Spleen (tissue), 11 donors: Measurements from ENCODE around the gene KRTAP10-3. TPM values are rescaled to one million over a fixed set of nuclear protein-coding genes. Genes with fewer than 3 reads are reported as not detected.

Source experiments
- DNase-seq: peaks from one replicate; pipeline ENCODE4 v3.0.0-alpha.2; 2020
- H3K27ac ChIP-seq, 8 donors: fragments of 200-600 bp; sonication (generic) in 7 of 8; 1 replicate in 4 of 8; 2 replicates in 4 of 8; pipeline versions ENCODE4 v1.5.0 to v1.8.0; 2016 to 2021; ENCODE audit warnings: inconsistent platforms in 4 of 8, mild to moderate bottlenecking in 4 of 8, moderate library complexity in 1 of 8
- H3K27me3 ChIP-seq, 7 donors: fragments of 200-600 bp; sonication (generic) in 6 of 7; replicated peaks in 1 of 7; 1 replicate in 4 of 7; 2 replicates in 3 of 7; pipeline versions ENCODE4 v1.5.0 to v1.8.0; 2016 to 2021; ENCODE audit warnings: inconsistent platforms in 3 of 7, mild to moderate bottlenecking in 1 of 7
- H3K36me3 ChIP-seq, 6 donors: fragments of 200-600 bp; sonication (generic) in 5 of 6; 1 replicate in 4 of 6; 2 replicates in 2 of 6; pipeline versions ENCODE4 v1.5.0 to v1.8.0; 2016 to 2021; ENCODE audit warnings: inconsistent platforms in 2 of 6
- H3K4me1 ChIP-seq, 6 donors: fragments of 200-600 bp; sonication (generic) in 5 of 6; 1 replicate in 3 of 6; 2 replicates in 3 of 6; pipeline versions ENCODE4 v1.5.0 to v1.8.0; 2016 to 2021; ENCODE audit warnings: inconsistent platforms in 3 of 6
- H3K4me3 ChIP-seq, 8 donors: fragments of 200-600 bp; sonication (generic) in 7 of 8; 1 replicate in 4 of 8; 2 replicates in 4 of 8; pipeline versions ENCODE4 v1.5.0 to v1.8.0; 2016 to 2021; ENCODE audit warnings: inconsistent platforms in 4 of 8, mild to moderate bottlenecking in 4 of 8, moderate library complexity in 2 of 8
- H3K9me3 ChIP-seq, 8 donors: fragments of 200-600 bp; sonication (generic) in 7 of 8; 1 replicate in 4 of 8; 2 replicates in 4 of 8; pipeline versions ENCODE4 v1.5.0 to v1.8.0; 2016 to 2021; ENCODE audit warnings: inconsistent platforms in 4 of 8
- CTCF ChIP-seq, 11 experiments: fragments of 200-600 bp in 7 of 11; fragments of 450-650 bp in 4 of 11; sonication (generic) in 4 of 11; IDR thresholded peaks in 8 of 11; conservative IDR thresholded peaks in 3 of 11; 1 replicate in 7 of 11; 2 replicates in 4 of 11; pipeline versions ENCODE4 v1.4.0 to v1.8.0; 2016 to 2021; ENCODE audit warnings: antibody characterized with exemption in 11 of 11, inconsistent platforms in 4 of 11, mild to moderate bottlenecking in 1 of 11
- POLR2A ChIP-seq, 3 donors: fragments of 450-650 bp; IDR thresholded peaks; one replicate each; pipeline ENCODE4 v1.5.1; 2017; ENCODE audit warnings: antibody characterized with exemption in 3 of 3, mild to moderate bottlenecking in 1 of 3
- POLR2AphosphoS5 ChIP-seq, 3 donors: sonication (generic); formaldehyde crosslinking; IDR thresholded peaks; one replicate each; pipeline ENCODE4 v1.5.1; 2017; ENCODE audit warnings: antibody characterized with exemption in 3 of 3
- WGBS, 5 donors: extraction: QIAGEN DNeasy Blood & Tissue Kit in 3 of 5; methylation state at CpG; one replicate each; pipeline versions ENCODE4 v1.1.5 to v1.1.7; 2013 to 2018; 5-methylcytosine and 5-hydroxymethylcytosine counted together
- intact Hi-C: fragments of 100-400 bp; cut with DNase I; formaldehyde crosslinking; loops from one replicate; pipeline ENCODE4 v1.15.0; 2023; ENCODE audit warnings: low total_unique reads
- polyA plus RNA-seq, 3 donors: library from polyadenylated mRNA; stranded (reverse); fragments of 200-250 nt; gene quantifications; one replicate each; pipeline ENCODE4 v1.2.1, GENCODE V29; 2013
- total RNA-seq, 7 donors: library from RNA; depleted of rRNA in 3 of 7; stranded (reverse); fragments of >200 nt in 3 of 7; fragmentation: NEBNext Ultra II Directional in 4 of 7; extraction: Animal tissue kit (Norgen Biotek cat#: 25700) in 4 of 7; gene quantifications; one replicate each; pipeline versions ENCODE4 v1.1.0 to v1.2.1, GENCODE V29; 2016 to 2021
- donor health status: healthy with polysubstance abuse.
- donor health status: DM: no; HTN: no; CAD: no; lungs with moderate emphysema.
- donor health status: DM: no; HTN: no; CAD: no.
- donor health status: Bipolar disorder and iron deficiency.
- donor health status: healthy.
- donor health status: DM: no; HTN: no; CAD: no.
- donor health status: DM: yes; HTN: yes; CAD: no.

KRTAP10-3 gene
- total and polyA plus RNA-seq, 10 donors, result not detected

- peaks cover 0 to 30% (median 0%) of the 10 kb centered on the region in 7 donors for H3K27me3 ChIP-seq
- H3K27ac ChIP-seq, result no peak overlapping the region
- TF ChIP-seq POLR2A (IDR thresholded peaks at IDR 0.05) (no peak), CTCF (IDR thresholded peaks at IDR 0.05 in 8 of 11, conservative IDR thresholded peaks at IDR 0.05 in 3 of 11) (no peak), POLR2AphosphoS5 (IDR thresholded peaks at IDR 0.05) (no peak)
- no peak for DNase-seq
- no peak overlapping the region for H3K4me3 ChIP-seq
- no peaks in the 10 kb centered on the region for H3K36me3 ChIP-seq
- peaks cover 0 to 39% (median 20%) of the 10 kb centered on the region in 6 donors for H3K4me1 ChIP-seq
- H3K9me3 ChIP-seq, result no peaks in the 10 kb centered on the region
- 85 to 92% (median 87%) methylated on average over 24 to 30 of the region's 30 CpGs for WGBS, 5 donors
- intact Hi-C loops, result no loop called here
Observed at GRCh38 chr21:44508711-44509445, 49.7 kb downstream of the KRTAP10-3 start.

GRCh38 chr21:44508426-44508710 lies 50.2 kb downstream of the KRTAP10-3 start:
- no peak for DNase-seq
- 73 to 97% (median 87%) methylated on average over 9 of the region's 9 CpGs for WGBS, 5 donors
- intact Hi-C loops, result no loop called here
- peaks cover 0 to 30% (median 0%) of the 10 kb centered on the region in 7 donors for H3K27me3 ChIP-seq
- H3K9me3 ChIP-seq, result no peaks in the 10 kb centered on the region
- H3K36me3 ChIP-seq, result no peaks in the 10 kb centered on the region
- H3K4me3 ChIP-seq, result no peak overlapping the region
- no peak overlapping the region for H3K27ac ChIP-seq
- H3K4me1 ChIP-seq, result peaks cover 0 to 42% (median 20%) of the 10 kb centered on the region in 6 donors
- TF ChIP-seq POLR2A (IDR thresholded peaks at IDR 0.05) (no peak), POLR2AphosphoS5 (IDR thresholded peaks at IDR 0.05) (no peak), CTCF (IDR thresholded peaks at IDR 0.05 in 8 of 11, conservative IDR thresholded peaks at IDR 0.05 in 3 of 11) (no peak)

Other genes starting within 250 kb of the KRTAP10-3 start
- gene CFAP410, start 219.4 kb downstream of the KRTAP10-3 start, total RNA-seq, result 10 to 100 TPM; 26.2 to 34.3 (median 32.3) TPM
- 10 to 100 TPM; 41.5 to 79.8 (median 70.9) TPM for gene CFAP410, start 219.4 kb downstream of the KRTAP10-3 start, polyA plus RNA-seq
- gene TRPM2, start 205.2 kb downstream of the KRTAP10-3 start, total RNA-seq, result 10 to 100 TPM; 10.4 to 35.3 (median 22.0) TPM
- gene TRPM2, start 205.2 kb downstream of the KRTAP10-3 start, polyA plus RNA-seq, result 10 to 100 TPM; 20.5 to 44.1 (median 28.4) TPM
- 1 to 10 TPM; 1.3 to 4.9 (median 3.4) TPM for gene LRRC3, start 103.3 kb downstream of the KRTAP10-3 start, total RNA-seq
- gene LRRC3, start 103.3 kb downstream of the KRTAP10-3 start, polyA plus RNA-seq, result under 1 TPM; 0.24 to 0.86 (median 0.26) TPM
- gene KRTAP10-1, start 18.6 kb downstream of the KRTAP10-3 start, total RNA-seq, result not detected
- gene KRTAP10-1, start 18.6 kb downstream of the KRTAP10-3 start, polyA plus RNA-seq, result not detected
- gene KRTAP10-2, start 7.3 kb downstream of the KRTAP10-3 start, total RNA-seq, result not detected
- not detected for gene KRTAP10-2, start 7.3 kb downstream of the KRTAP10-3 start, polyA plus RNA-seq
- gene KRTAP10-4, start 14.9 kb upstream of the KRTAP10-3 start, total RNA-seq, result not detected
- gene KRTAP10-4, start 14.9 kb upstream of the KRTAP10-3 start, polyA plus RNA-seq, result not detected
- gene KRTAP10-5, start 21.8 kb upstream of the KRTAP10-3 start, total RNA-seq, result not detected
- gene KRTAP10-5, start 21.8 kb upstream of the KRTAP10-3 start, polyA plus RNA-seq, result not detected
- not detected for gene KRTAP10-6, start 33.7 kb upstream of the KRTAP10-3 start, total RNA-seq
- not detected for gene KRTAP10-6, start 33.7 kb upstream of the KRTAP10-3 start, polyA plus RNA-seq
- gene KRTAP10-7, start 41.8 kb upstream of the KRTAP10-3 start, total RNA-seq, result not detected
- not detected for gene KRTAP10-7, start 41.8 kb upstream of the KRTAP10-3 start, polyA plus RNA-seq
- not detected for gene KRTAP10-8, start 53.3 kb upstream of the KRTAP10-3 start, total RNA-seq
- gene KRTAP10-8, start 53.3 kb upstream of the KRTAP10-3 start, polyA plus RNA-seq, result not detected
- not detected for gene KRTAP10-9, start 68.3 kb upstream of the KRTAP10-3 start, total RNA-seq
- gene KRTAP10-9, start 68.3 kb upstream of the KRTAP10-3 start, polyA plus RNA-seq, result not detected
- not detected for gene KRTAP10-10, start 78.6 kb upstream of the KRTAP10-3 start, total RNA-seq
- not detected for gene KRTAP10-10, start 78.6 kb upstream of the KRTAP10-3 start, polyA plus RNA-seq
- not detected for gene KRTAP10-11, start 87.6 kb upstream of the KRTAP10-3 start, total RNA-seq
- gene KRTAP10-11, start 87.6 kb upstream of the KRTAP10-3 start, polyA plus RNA-seq, result not detected
- not detected for gene KRTAP12-4, start 95.9 kb upstream of the KRTAP10-3 start, total RNA-seq
- not detected for gene KRTAP12-4, start 95.9 kb upstream of the KRTAP10-3 start, polyA plus RNA-seq
- gene KRTAP12-3, start 99.1 kb upstream of the KRTAP10-3 start, total RNA-seq, result not detected
- not detected for gene KRTAP12-3, start 99.1 kb upstream of the KRTAP10-3 start, polyA plus RNA-seq
- gene KRTAP12-2, start 108.1 kb upstream of the KRTAP10-3 start, total RNA-seq, result not detected
- not detected for gene KRTAP12-2, start 108.1 kb upstream of the KRTAP10-3 start, polyA plus RNA-seq
- not detected for gene KRTAP12-1, start 123.4 kb upstream of the KRTAP10-3 start, total RNA-seq
- gene KRTAP12-1, start 123.4 kb upstream of the KRTAP10-3 start, polyA plus RNA-seq, result not detected
- gene KRTAP10-12, start 138.4 kb upstream of the KRTAP10-3 start, total RNA-seq, result not detected
- not detected for gene KRTAP10-12, start 138.4 kb upstream of the KRTAP10-3 start, polyA plus RNA-seq
- under 1 TPM in 1 of 7 donors, not detected in 6; 0.22 TPM for gene TSPEAR, start 152.8 kb upstream of the KRTAP10-3 start, total RNA-seq
- under 1 TPM in 2 of 3 donors, not detected in 1; 0.02 to 0.03 TPM for gene TSPEAR, start 152.8 kb upstream of the KRTAP10-3 start, polyA plus RNA-seq
- gene UBE2G2, start 243.0 kb upstream of the KRTAP10-3 start, total RNA-seq, result 100 to 1,000 TPM in 3 of 7 donors, 10 to 100 TPM in 4; 81.1 to 125 (median 93.8) TPM
- gene UBE2G2, start 243.0 kb upstream of the KRTAP10-3 start, polyA plus RNA-seq, result 10 to 100 TPM; 39.4 to 58.0 (median 46.9) TPM